K562 (cell line): ENCODE results near the gene HOXA9.

Experiments
- BRF2 ChIP-seq: IDR thresholded peaks from 3 replicates; pipeline ENCODE4 v1.6.1; 2011; ENCODE audit warnings: borderline replicate concordance, mild to moderate bottlenecking; ENCODE audit not compliant: insufficient read length, insufficient read depth
- E2F4 ChIP-seq: sonication (generic); formaldehyde crosslinking; IDR thresholded peaks from 2 replicates; pipeline ENCODE4 v1.8.0; 2022; ENCODE audit warnings: mild to moderate bottlenecking, low read depth, missing genetic modification reagents
- JUNB ChIP-seq: fragments of 450-650 bp; formaldehyde crosslinking; conservative IDR thresholded peaks from 2 replicates; pipeline ENCODE4 v1.4.0; 2020; ENCODE audit warnings: mild to moderate bottlenecking
- MAZ ChIP-seq, 2 experiments: fragments of 450-650 bp in 1 of 2; sonication (generic) in 1 of 2; formaldehyde crosslinking; IDR thresholded peaks in 1 of 2; conservative IDR thresholded peaks in 1 of 2; 2 replicates each; pipeline versions ENCODE4 v1.4.0 to v1.5.0; 2020; ENCODE audit warnings: mild to moderate bottlenecking in 1 of 2, missing genetic modification reagents in 1 of 2
- POLR2A ChIP-seq: fragments of 450-650 bp; conservative IDR thresholded peaks from 2 replicates; pipeline ENCODE4 v1.6.1; 2016
- RAD21 ChIP-seq, 2 experiments: fragments of 250-450 bp in 1 of 2; fragments of 450-650 bp in 1 of 2; sonication (Bioruptor Pico) in 1 of 2; formaldehyde crosslinking in 1 of 2; IDR thresholded peaks in 1 of 2; conservative IDR thresholded peaks in 1 of 2; 2 replicates each; pipeline versions ENCODE4 v1.4.0 to v1.8.0; 2020 to 2022; ENCODE audit warnings: mild to moderate bottlenecking in 2 of 2, moderate library complexity in 1 of 2
- TF ChIP-seq, protein P1 (sequence below), 3 experiments: IDR thresholded peaks in 2 of 3; conservative IDR thresholded peaks in 1 of 3; 2 replicates each; pipeline ENCODE4 v1.5.1; 2011 to 2012; ENCODE audit warnings: low read length in 3 of 3, mild to moderate bottlenecking in 3 of 3, control low read depth in 2 of 3, improper control_type of control experiment in 1 of 3, inconsistent platforms in 1 of 3, low read depth in 1 of 3, mixed read lengths in 1 of 3, moderate library complexity in 1 of 3; ENCODE audit not compliant: insufficient read depth in 2 of 3

GRCh38 chr7:27173956-27174873 lies 8.9 kb upstream of the HOXA9 start, which contains the start of gene HOXA10:
- TF ChIP-seq BRF2 (no peak), POLR2A (no peak), JUNB (CRISPR knock-in tag) (no peak), RAD21 (CRISPR knock-in tag; conservative IDR thresholded peaks at IDR 0.05 in 1 of 2, IDR thresholded peaks at IDR 0.05 in 1 of 2) (no peak), MAZ (CRISPR knock-in tag; conservative IDR thresholded peaks at IDR 0.05 in 1 of 2, IDR thresholded peaks at IDR 0.05 in 1 of 2) (no peak), E2F4 (no peak)
- TF ChIP-seq, protein P1, sequence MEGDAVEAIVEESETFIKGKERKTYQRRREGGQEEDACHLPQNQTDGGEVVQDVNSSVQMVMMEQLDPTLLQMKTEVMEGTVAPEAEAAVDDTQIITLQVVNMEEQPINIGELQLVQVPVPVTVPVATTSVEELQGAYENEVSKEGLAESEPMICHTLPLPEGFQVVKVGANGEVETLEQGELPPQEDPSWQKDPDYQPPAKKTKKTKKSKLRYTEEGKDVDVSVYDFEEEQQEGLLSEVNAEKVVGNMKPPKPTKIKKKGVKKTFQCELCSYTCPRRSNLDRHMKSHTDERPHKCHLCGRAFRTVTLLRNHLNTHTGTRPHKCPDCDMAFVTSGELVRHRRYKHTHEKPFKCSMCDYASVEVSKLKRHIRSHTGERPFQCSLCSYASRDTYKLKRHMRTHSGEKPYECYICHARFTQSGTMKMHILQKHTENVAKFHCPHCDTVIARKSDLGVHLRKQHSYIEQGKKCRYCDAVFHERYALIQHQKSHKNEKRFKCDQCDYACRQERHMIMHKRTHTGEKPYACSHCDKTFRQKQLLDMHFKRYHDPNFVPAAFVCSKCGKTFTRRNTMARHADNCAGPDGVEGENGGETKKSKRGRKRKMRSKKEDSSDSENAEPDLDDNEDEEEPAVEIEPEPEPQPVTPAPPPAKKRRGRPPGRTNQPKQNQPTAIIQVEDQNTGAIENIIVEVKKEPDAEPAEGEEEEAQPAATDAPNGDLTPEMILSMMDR (IDR thresholded peaks at IDR 0.05 in 2 of 3, conservative IDR thresholded peaks at IDR 0.05 in 1 of 3; ENCODE audit: insufficient read depth in 2 of 3, low read depth in 1 of 3, low read length in 3 of 3): no peak
